ENCODE data around the gene NCOA3.

The NCOA3 gene

GRCh38 chr20:47606983-47607613 is 105.4 kb downstream of the NCOA3 start:
- H3K36me3 ChIP-seq (ENCODE audit: insufficient read depth, low read length): peaks cover 64% of the 10 kb centered on the region
- no peak overlapping the region for H2AFZ ChIP-seq (ENCODE audit: low read length)
- TF ChIP-seq EZH2 (IDR thresholded peaks at IDR 0.05; ENCODE audit: borderline replicate concordance, low read length): no peak
- TF ChIP-seq CTCF (IDR thresholded peaks at IDR 0.05; ENCODE audit: low read length): no peak
- no peak overlapping the region for H3K4me2 ChIP-seq (ENCODE audit: low read length)
- H3K9me3 ChIP-seq (ENCODE audit: low read length): no peaks in the 10 kb centered on the region
- H3F3A ChIP-seq (ENCODE audit: insufficient read depth, low read length): peaks cover 4% of the 10 kb centered on the region; the same call in 1 of the 2 replicates
- peaks cover 100% of the 10 kb centered on the region for H3K79me2 ChIP-seq (ENCODE audit: insufficient read depth, low read length)
- no peak overlapping the region for H3K4me3 ChIP-seq (ENCODE audit: low read depth, low read length, poor library complexity, severe bottlenecking)
- peak overlapping the region; percentile 19 for H3K27ac ChIP-seq (ENCODE audit: low read depth, low read length, poor library complexity, severe bottlenecking)
- no peaks in the 10 kb centered on the region for H4K20me1 ChIP-seq (ENCODE audit: insufficient read depth, low read length)
- peaks cover 72% of the 10 kb centered on the region for H3K4me1 ChIP-seq (ENCODE audit: insufficient read depth, low read length, severe bottlenecking)
- no peak overlapping the region for H3K9ac ChIP-seq (ENCODE audit: low read length)
- H3K9me2 ChIP-seq (ENCODE audit: low read depth, low read length): no peaks in the 10 kb centered on the region
- no peaks in the 10 kb centered on the region for H3K27me3 ChIP-seq (ENCODE audit: insufficient read depth, low read length)

- H3K9me2 ChIP-seq (ENCODE audit: low read depth, low read length): no peaks in the 10 kb centered on the region
- no peaks in the 10 kb centered on the region for H3K9me3 ChIP-seq (ENCODE audit: low read length)
- peaks cover 98% of the 10 kb centered on the region for H3K79me2 ChIP-seq (ENCODE audit: insufficient read depth, low read length)
- H2AFZ ChIP-seq (ENCODE audit: low read length): no peak overlapping the region
- H3K36me3 ChIP-seq (ENCODE audit: insufficient read depth, low read length): peaks cover 59% of the 10 kb centered on the region
- peaks cover 4% of the 10 kb centered on the region for H3F3A ChIP-seq (ENCODE audit: insufficient read depth, low read length)
- H3K27ac ChIP-seq (ENCODE audit: low read depth, low read length, poor library complexity, severe bottlenecking): no peak overlapping the region
- no peaks in the 10 kb centered on the region for H4K20me1 ChIP-seq (ENCODE audit: insufficient read depth, low read length)
- no peak overlapping the region for H3K9ac ChIP-seq (ENCODE audit: low read length)
- peaks cover 64% of the 10 kb centered on the region for H3K4me1 ChIP-seq (ENCODE audit: insufficient read depth, low read length, severe bottlenecking)
- no peaks in the 10 kb centered on the region for H3K27me3 ChIP-seq (ENCODE audit: insufficient read depth, low read length)
- no peak overlapping the region for H3K4me3 ChIP-seq (ENCODE audit: low read depth, low read length, poor library complexity, severe bottlenecking)
- H3K4me2 ChIP-seq (ENCODE audit: low read length): no peak overlapping the region
- TF ChIP-seq EZH2 (IDR thresholded peaks at IDR 0.05; ENCODE audit: borderline replicate concordance, low read length) (no peak), CTCF (IDR thresholded peaks at IDR 0.05; ENCODE audit: low read length) (no peak)
Observed at GRCh38 chr20:47609001-47609400, 107.3 kb downstream of the NCOA3 start.

- Histone ChIP-seq H3K4me1 (ENCODE audit: insufficient read depth, low read length, severe bottlenecking) (peaks cover 61% of the 10 kb centered on the region), H3K79me2 (ENCODE audit: insufficient read depth, low read length) (peaks cover 98% of the 10 kb centered on the region), H4K20me1 (ENCODE audit: insufficient read depth, low read length) (no peaks in the 10 kb centered on the region), H3K9ac (ENCODE audit: low read length) (no peak overlapping the region), H3K27me3 (ENCODE audit: insufficient read depth, low read length) (no peaks in the 10 kb centered on the region), H3K27ac (ENCODE audit: low read depth, low read length, poor library complexity, severe bottlenecking) (peak overlapping the region; percentile 36), H3K36me3 (ENCODE audit: insufficient read depth, low read length) (peaks cover 59% of the 10 kb centered on the region), H3K4me3 (ENCODE audit: low read depth, low read length, poor library complexity, severe bottlenecking) (no peak overlapping the region), H3K9me2 (ENCODE audit: low read depth, low read length) (no peaks in the 10 kb centered on the region), H3F3A (ENCODE audit: insufficient read depth, low read length) (peaks cover 4% of the 10 kb centered on the region), H3K9me3 (ENCODE audit: low read length) (no peaks in the 10 kb centered on the region), H2AFZ (ENCODE audit: low read length) (no peak overlapping the region), H3K4me2 (ENCODE audit: low read length) (no peak overlapping the region; the same call in 1 of the 2 replicates)
- TF ChIP-seq EZH2 (IDR thresholded peaks at IDR 0.05; ENCODE audit: borderline replicate concordance, low read length): no peak
- TF ChIP-seq CTCF (IDR thresholded peaks at IDR 0.05; ENCODE audit: low read length): no peak
Observed at GRCh38 chr20:47610247-47610944, 108.7 kb downstream of the NCOA3 start.

Measured in OCI-LY1 (cell line).